K562 (cell line): Measurements from ENCODE around the gene RAB9B. TPM values are rescaled to one million over a fixed set of nuclear protein-coding genes. Genes with fewer than 3 reads are reported as not detected.

Experiments used
- ATAC-seq: fragments of 200-7000 bp; cut with Tn5 transposase; 3 replicates; pipeline ENCODE4 v1.9.1; 2020; ENCODE audit warnings: moderate library complexity
- BruUV-seq: library from RNA; stranded (reverse); fragments of 400-500 nt; replicated peaks from 2 replicates; lab custom pipeline; 2021; lab: Mats Ljungman, UMichigan
- CTCF ChIA-PET: fragments of 300-600 bp; formaldehyde crosslinking; extraction: SDS; loops from one replicate; lab custom pipeline; 2021; ENCODE audit warnings: low intra/inter-chr PET ratio; lab: Yijun Ruan, JAX
- POLR2A ChIA-PET: fragments of 300-600, 350-650 bp; sonication (Branson Sonifier 250); formaldehyde crosslinking; extraction: SDS; loops from one replicate; lab custom pipeline; 2021; ENCODE audit warnings: antibody characterized with exemption, inconsistent platforms; lab: Yijun Ruan, JAX
- DNase-seq, 4 experiments: peaks; one replicate each; pipeline versions ENCODE4 v3.0.0 to v3.0.0-alpha.2; 2011 to 2018; ENCODE audit warnings: low spot score in 3 of 4, mixed read lengths in 3 of 4; ENCODE audit errors: extremely low read depth in 1 of 4
- FAIRE-seq: peaks from 2 replicates; lab custom pipeline; 2011; peaks lifted over from hg19 to GRCh38; lab: Jason Lieb, UNC
- H2AFZ ChIP-seq: 2 replicates; pipeline ENCODE4 v1.6.0; 2011; ENCODE audit warnings: low read depth, low read length, control low read depth, inconsistent platforms
- H3K27ac ChIP-seq: fragments of 200-600 bp; 3 replicates; pipeline ENCODE4 v1.8.0; 2011; ENCODE audit warnings: low read depth, mild to moderate bottlenecking, control low read depth, inconsistent platforms, low read length, moderate library complexity, mixed read lengths; ENCODE audit errors: extremely low read depth
- H3K27me3 ChIP-seq, 2 experiments: fragments of 300-600 bp in 1 of 2; 2 replicates in 1 of 2; 3 replicates in 1 of 2; pipeline versions ENCODE4 v1.6.0 to v1.8.0; 2011; ENCODE audit warnings: inconsistent platforms in 2 of 2, low read length in 2 of 2, mild to moderate bottlenecking in 1 of 2, mixed read lengths in 1 of 2, moderate library complexity in 1 of 2; ENCODE audit not compliant: control insufficient read depth in 2 of 2, insufficient read depth in 2 of 2
- H3K36me3 ChIP-seq: fragments of 300-600 bp; 3 replicates; pipeline ENCODE4 v1.8.0; 2011; ENCODE audit warnings: mild to moderate bottlenecking, low read length, inconsistent platforms; ENCODE audit not compliant: control insufficient read depth, insufficient read depth
- H3K4me1 ChIP-seq, 2 experiments: fragments of 200-600 bp in 1 of 2; replicated peaks in 1 of 2; 2 replicates in 1 of 2; 3 replicates in 1 of 2; pipeline versions ENCODE4 v1.5.1 to v1.8.0; 2011; ENCODE audit warnings: inconsistent platforms in 2 of 2, low read length in 2 of 2, mild to moderate bottlenecking in 1 of 2, mixed read lengths in 1 of 2, moderate library complexity in 1 of 2; ENCODE audit not compliant: control insufficient read depth in 2 of 2, insufficient read depth in 2 of 2
- H3K4me2 ChIP-seq: 2 replicates; pipeline ENCODE4 v1.6.1; 2011; ENCODE audit warnings: low read length, control low read depth, inconsistent platforms, mixed read lengths; ENCODE audit not compliant: insufficient read depth
- H3K4me3 ChIP-seq: fragments of 200-600 bp; sonication (generic), shearing (Covaris generic); 2 replicates; pipeline ENCODE4 v1.5.1; 2016; ENCODE audit warnings: control low read depth, inconsistent platforms
- H3K79me2 ChIP-seq: fragments of 200-600 bp; 3 replicates; pipeline ENCODE4 v1.8.0; 2011; ENCODE audit warnings: low read length, inconsistent platforms; ENCODE audit not compliant: control insufficient read depth, insufficient read depth
- H3K9ac ChIP-seq, 2 experiments: 2 replicates each; pipeline versions ENCODE4 v1.6.0 to v1.6.1; 2011; ENCODE audit warnings: low read depth in 2 of 2, low read length in 2 of 2, control low read depth in 1 of 2, inconsistent platforms in 1 of 2, mild to moderate bottlenecking in 1 of 2, mixed read lengths in 1 of 2; ENCODE audit not compliant: insufficient read depth in 1 of 2
- H3K9me1 ChIP-seq: one replicate; pipeline ENCODE4 v1.6.0; 2011; ENCODE audit warnings: inconsistent platforms, mild to moderate bottlenecking, low read length, moderate library complexity; ENCODE audit not compliant: control insufficient read depth, insufficient read depth
- H3K9me3 ChIP-seq: replicated peaks from 2 replicates; pipeline ENCODE4 v1.5.1; 2011; ENCODE audit warnings: low read depth, low read length, inconsistent platforms; ENCODE audit not compliant: control insufficient read depth, insufficient read depth
- H4K20me1 ChIP-seq: replicated peaks from 2 replicates; pipeline ENCODE4 v1.6.1; 2011; ENCODE audit warnings: low read length, inconsistent platforms, mixed read lengths; ENCODE audit not compliant: control insufficient read depth, insufficient read depth
- ATF1 ChIP-seq, 2 experiments: fragments of 450-650 bp in 1 of 2; IDR thresholded peaks; 2 replicates each; pipeline ENCODE4 v1.6.1; 2016; ENCODE audit warnings: missing compliant biosample characterization in 1 of 2, missing genetic modification characterization in 1 of 2
- CREM ChIP-seq: IDR thresholded peaks from 2 replicates; pipeline ENCODE4 v1.6.1; 2014; ENCODE audit warnings: antibody characterized with exemption, low read depth
- HBP1 ChIP-seq: fragments of 450-650 bp; formaldehyde crosslinking; IDR thresholded peaks from 2 replicates; pipeline ENCODE4 v1.4.0; 2022; ENCODE audit warnings: missing genetic modification characterization
- HES1 ChIP-seq: fragments of 450-650 bp; IDR thresholded peaks from 2 replicates; pipeline ENCODE4 v1.6.1; 2016; ENCODE audit warnings: low read depth, mild to moderate bottlenecking, moderate library complexity
- NEUROD1 ChIP-seq: fragments of 150-350 bp; IDR thresholded peaks from 2 replicates; pipeline ENCODE4 v1.6.1; 2014; ENCODE audit warnings: borderline replicate concordance, low read length, low read depth; ENCODE audit not compliant: partially characterized antibody
- POU5F1 ChIP-seq: fragments of 150-350 bp; IDR thresholded peaks from 2 replicates; pipeline ENCODE4 v1.6.1; 2014; ENCODE audit warnings: borderline replicate concordance, low read length, low read depth, mild to moderate bottlenecking; ENCODE audit not compliant: partially characterized antibody
- PTBP1 ChIP-seq: fragments of 200-400 bp; formaldehyde crosslinking; IDR thresholded peaks from 2 replicates; pipeline ENCODE4 v1.6.1; 2017; ENCODE audit warnings: low read depth, low read length
- RBBP5 ChIP-seq: fragments of 200-600 bp; sonication (generic); IDR thresholded peaks from 2 replicates; pipeline ENCODE4 v1.6.1; 2012; ENCODE audit warnings: borderline replicate concordance, mild to moderate bottlenecking, low read length, control low read depth, inconsistent platforms; ENCODE audit not compliant: insufficient read depth, poor library complexity, severe bottlenecking
- SRSF9 ChIP-seq: fragments of 200-400 bp; formaldehyde crosslinking; IDR thresholded peaks from 2 replicates; pipeline ENCODE4 v1.6.1; 2017; ENCODE audit warnings: low read depth, low read length, borderline replicate concordance
- THAP7 ChIP-seq: fragments of 250-450 bp; sonication (Bioruptor Pico); IDR thresholded peaks from 2 replicates; pipeline ENCODE4 v1.5.0; 2021
- THRB ChIP-seq: fragments of 450-650 bp; formaldehyde crosslinking; conservative IDR thresholded peaks from 2 replicates; pipeline ENCODE4 v1.4.0; 2022; ENCODE audit warnings: mild to moderate bottlenecking, missing genetic modification characterization
- ZBTB17 ChIP-seq: fragments of 450-650 bp; formaldehyde crosslinking; IDR thresholded peaks from 2 replicates; pipeline ENCODE4 v1.4.0; 2020; ENCODE audit warnings: mild to moderate bottlenecking
- ZNF174 ChIP-seq: fragments of 250-450 bp; sonication (Bioruptor Pico); IDR thresholded peaks from 2 replicates; pipeline ENCODE4 v1.4.0; 2020; ENCODE audit warnings: mild to moderate bottlenecking
- ZNF24 ChIP-seq: fragments of 450-650 bp; IDR thresholded peaks from 2 replicates; pipeline ENCODE4 v1.6.1; 2016
- ZNF280A ChIP-seq: fragments of 450-650 bp; IDR thresholded peaks from 2 replicates; pipeline ENCODE4 v1.6.1; 2018; ENCODE audit warnings: mild to moderate bottlenecking, low read depth; ENCODE audit not compliant: partially characterized antibody
- in situ Hi-C: fragments of 300-500 bp; cut with MboI; formaldehyde crosslinking; loops from 4 replicates; pipeline ENCODE4 v1.15.0; 2018; ENCODE audit warnings: inconsistent platforms, mixed read lengths
- intact Hi-C: fragments of 100-400 bp; cut with micrococcal nuclease; formaldehyde crosslinking; loops from 2 replicates; pipeline ENCODE4 v1.14.2; 2022
- polyA plus RNA-seq, 8 experiments: library from polyadenylated mRNA; depleted of rRNA in 4 of 8; stranded (reverse) in 5 of 8; unstranded in 3 of 8; fragments of >200 nt; fragmentation: Nextera tagmentation in 2 of 8; fragmentation: Illumina TruSeq in 1 of 8; extraction: Ambion mirVana in 2 of 8; extraction: Trizol in 1 of 8; gene quantifications; 2 replicates each; pipeline versions ENCODE4 v1.2.1 to v1.2.3, GENCODE V29; 2011 to 2014; ENCODE audit warnings: inconsistent platforms in 1 of 8, missing spikeins in 1 of 8
- total RNA-seq, 7 experiments: library from RNA; depleted of rRNA in 6 of 7; stranded (reverse); fragments of >200 nt in 6 of 7; fragmentation: Illumina TruSeq in 2 of 7; extraction: Trizol in 2 of 7; gene quantifications; 2 replicates each; pipeline versions ENCODE4 v1.2.1 to v1.2.3, GENCODE V29; 2011 to 2021; ENCODE audit warnings: low replicate concordance in 1 of 7

RAB9B gene
- total and polyA plus RNA-seq, 9 of the 15 experiments (the other 6 are each of a cell fraction or from before 2014, with no cell fraction given), result 0.03 to 0.05 (median 0.04) TPM; not detected in 6

GRCh38 chrX:103861200-103861599 lies 29.1 kb upstream of the RAB9B start:
- Histone ChIP-seq H4K20me1 (no peaks in the 10 kb centered on the region), H3K9me3 (no peaks in the 10 kb centered on the region), H3K79me2 (no peaks in the 10 kb centered on the region), H3K27ac (no peak overlapping the region), H2AFZ (no peak overlapping the region), H3K9me1 (no peaks in the 10 kb centered on the region)
- DNase-seq (no peak), ATAC-seq (no peak)
- no TSS peak for BruUV-seq
- intact Hi-C loops, result no loop called here
- no peak for TF ChIP-seq ZNF280A
- no peak for TF ChIP-seq CREM
- TF ChIP-seq RBBP5, result no peak
- no peak for TF ChIP-seq ZNF24
- no peak for TF ChIP-seq THAP7 (CRISPR knock-in tag)
- TF ChIP-seq ZNF174 (CRISPR knock-in tag), result no peak
- no peak for TF ChIP-seq POU5F1
- TF ChIP-seq NEUROD1, result no peak
- TF ChIP-seq HBP1 (CRISPR knock-in tag), result no peak
- TF ChIP-seq HES1, result no peak
- no peak for TF ChIP-seq SRSF9
- no peak for TF ChIP-seq THRB (CRISPR knock-in tag)
- no peak for TF ChIP-seq PTBP1
- TF ChIP-seq ZBTB17, result no peak
- no peak for TF ChIP-seq ATF1 (CRISPR knock-in tag; IDR thresholded peaks at IDR 0.05)
- no peak for TF ChIP-seq ATF1 (tag; IDR thresholded peaks at IDR 0.05)
- TF ChIP-seq, all 486 proteins: peak for 0
- no peaks in the 10 kb centered on the region for H3K36me3 ChIP-seq
- in situ Hi-C loops, result no loop called here
- ChIA-PET CTCF (no interaction called here), POLR2A (no interaction called here)
- H3K27me3 ChIP-seq, result no peaks in the 10 kb centered on the region
- H3K4me1 ChIP-seq, result no peaks in the 10 kb centered on the region
- no peak overlapping the region for H3K4me3 ChIP-seq
- no peak overlapping the region for H3K9ac ChIP-seq
- no peak for FAIRE-seq
- no peak overlapping the region for H3K4me2 ChIP-seq
